OCI-LY1 (cell line): ENCODE results near the gene CST8.

Source experiments
- EZH2 ChIP-seq: fragments of 200-600 bp; sonication (generic), shearing (Covaris generic); IDR thresholded peaks from 2 replicates; pipeline ENCODE4 v1.8.0; 2017; ENCODE audit warnings: borderline replicate concordance, mixed run types, mild to moderate bottlenecking, antibody characterized with exemption, low read length, moderate library complexity, mixed read lengths
- TF ChIP-seq, protein P1 (sequence below): fragments of 200-600 bp; sonication (generic), shearing (Covaris generic); IDR thresholded peaks from 2 replicates; pipeline ENCODE4 v1.5.1; 2017; ENCODE audit warnings: mild to moderate bottlenecking, antibody characterized with exemption, low read length, moderate library complexity, mixed read lengths

GRCh38 chr20:23520185-23520584 lies 29.3 kb downstream of the CST8 start:
- TF ChIP-seq, protein P1, sequence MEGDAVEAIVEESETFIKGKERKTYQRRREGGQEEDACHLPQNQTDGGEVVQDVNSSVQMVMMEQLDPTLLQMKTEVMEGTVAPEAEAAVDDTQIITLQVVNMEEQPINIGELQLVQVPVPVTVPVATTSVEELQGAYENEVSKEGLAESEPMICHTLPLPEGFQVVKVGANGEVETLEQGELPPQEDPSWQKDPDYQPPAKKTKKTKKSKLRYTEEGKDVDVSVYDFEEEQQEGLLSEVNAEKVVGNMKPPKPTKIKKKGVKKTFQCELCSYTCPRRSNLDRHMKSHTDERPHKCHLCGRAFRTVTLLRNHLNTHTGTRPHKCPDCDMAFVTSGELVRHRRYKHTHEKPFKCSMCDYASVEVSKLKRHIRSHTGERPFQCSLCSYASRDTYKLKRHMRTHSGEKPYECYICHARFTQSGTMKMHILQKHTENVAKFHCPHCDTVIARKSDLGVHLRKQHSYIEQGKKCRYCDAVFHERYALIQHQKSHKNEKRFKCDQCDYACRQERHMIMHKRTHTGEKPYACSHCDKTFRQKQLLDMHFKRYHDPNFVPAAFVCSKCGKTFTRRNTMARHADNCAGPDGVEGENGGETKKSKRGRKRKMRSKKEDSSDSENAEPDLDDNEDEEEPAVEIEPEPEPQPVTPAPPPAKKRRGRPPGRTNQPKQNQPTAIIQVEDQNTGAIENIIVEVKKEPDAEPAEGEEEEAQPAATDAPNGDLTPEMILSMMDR, result no peak
- TF ChIP-seq EZH2, result no peak
